CD4-positive, CD25-positive, alpha-beta regulatory T cell (primary cell): ENCODE measurements around the gene ABL2. TPM values are rescaled to one million over a fixed set of nuclear protein-coding genes. Genes with fewer than 3 reads are reported as not detected.

Experiments used
- ATAC-seq, 2 donors: fragments of 150-1000 bp; cut with Tn5 transposase; one replicate each; pipeline ENCODE4 v1.10.0; 2021; ENCODE audit warnings: low read depth in 2 of 2, moderate number of reproducible peaks in 2 of 2, moderate library complexity in 1 of 2
- DNase-seq, 3 donors: peaks; one replicate each; pipeline versions ENCODE4 v3.0.0 to v3.0.0-alpha.2; 2012 to 2022; ENCODE audit warnings: mixed read lengths in 1 of 3
- H3K27ac ChIP-seq: one replicate; pipeline ENCODE4 v1.7.0; 2013; ENCODE audit warnings: mild to moderate bottlenecking, low read length; ENCODE audit not compliant: insufficient read depth, poor library complexity, severe bottlenecking
- H3K27me3 ChIP-seq: one replicate; pipeline ENCODE4 v1.7.0; 2013; ENCODE audit warnings: low read length; ENCODE audit not compliant: control insufficient read depth, insufficient read depth
- H3K36me3 ChIP-seq: one replicate; pipeline ENCODE4 v1.7.0; 2013; ENCODE audit warnings: mild to moderate bottlenecking, low read length, moderate library complexity; ENCODE audit not compliant: control insufficient read depth, insufficient read depth
- H3K4me1 ChIP-seq: 2 replicates; pipeline ENCODE4 v1.7.0; 2013; ENCODE audit warnings: mild to moderate bottlenecking, low read length; ENCODE audit not compliant: insufficient read depth, control insufficient read depth, poor library complexity, severe bottlenecking
- H3K4me3 ChIP-seq: one replicate; pipeline ENCODE4 v1.7.0; 2013; ENCODE audit warnings: low read depth, mild to moderate bottlenecking, low read length, moderate library complexity
- H3K9me3 ChIP-seq, 2 experiments: 1 replicate in 1 of 2; 2 replicates in 1 of 2; pipeline ENCODE4 v1.7.0; 2013; ENCODE audit warnings: low read length in 2 of 2, mild to moderate bottlenecking in 1 of 2, moderate library complexity in 1 of 2; ENCODE audit not compliant: control insufficient read depth in 2 of 2
- H3K27ac Mint-ChIP-seq, 3 donors: one replicate each; pipeline ENCODE4 v1.8.0; 2020 to 2022; ENCODE audit warnings: mild to moderate bottlenecking in 3 of 3, mixed read lengths in 3 of 3, moderate library complexity in 2 of 3
- H3K27me3 Mint-ChIP-seq: one replicate; pipeline ENCODE4 v1.8.0; 2022; ENCODE audit warnings: mild to moderate bottlenecking, mixed read lengths
- H3K36me3 Mint-ChIP-seq: one replicate; pipeline ENCODE4 v1.8.0; 2020; ENCODE audit warnings: mixed read lengths
- H3K4me1 Mint-ChIP-seq, 4 donors: one replicate each; pipeline ENCODE4 v1.8.0; 2020 to 2022; ENCODE audit warnings: mixed read lengths in 4 of 4, mild to moderate bottlenecking in 1 of 4
- H3K4me3 Mint-ChIP-seq, 4 donors: one replicate each; pipeline ENCODE4 v1.8.0; 2020 to 2022; ENCODE audit warnings: mild to moderate bottlenecking in 4 of 4, mixed read lengths in 4 of 4, moderate library complexity in 3 of 4
- H3K9me3 Mint-ChIP-seq, 7 donors: one replicate each; pipeline ENCODE4 v1.8.0; 2020 to 2022; ENCODE audit warnings: mixed read lengths in 7 of 7, mild to moderate bottlenecking in 3 of 7, moderate library complexity in 2 of 7
- polyA plus RNA-seq, 4 donors: library from polyadenylated mRNA; unstranded; fragments of 300-500 nt; fragmentation: Illumina TruSeq; gene quantifications; one replicate each; pipeline ENCODE4 v1.2.3, GENCODE V29; 2021
- total RNA-seq: library from RNA; stranded (reverse); gene quantifications from one replicate; pipeline ENCODE4 v1.2.3, GENCODE V29; 2022

Gene ABL2
- total and polyA plus RNA-seq, 5 donors from 2014 or later, result 0.56 to 16.4 (median 1.1) TPM

- Mint-ChIP-seq H3K27me3 (no peaks in the 10 kb centered on the region), H3K9me3 (no peaks in the 10 kb centered on the region), H3K4me1 (peaks cover 3 to 10% (median 4%) of the 10 kb centered on the region in 4 donors), H3K4me3 (no peak overlapping the region), H3K36me3 (peaks cover 23% of the 10 kb centered on the region), H3K27ac (peak overlapping the region in 2 of 3 donors; percentile 26 to 42)
- Histone ChIP-seq H3K9me3 (no peaks in the 10 kb centered on the region), H3K4me3 (no peak overlapping the region), H3K4me1 (no peaks in the 10 kb centered on the region), H3K27ac (no peak overlapping the region), H3K36me3 (peaks cover 50% of the 10 kb centered on the region), H3K27me3 (no peaks in the 10 kb centered on the region)
- ATAC-seq (no peak), DNase-seq (no peak)
Measured at GRCh38 chr1:179089827-179090482, 139.5 kb downstream of the ABL2 start.

- DNase-seq (no peak), ATAC-seq (no peak)
- H3K36me3 ChIP-seq, result peaks cover 34% of the 10 kb centered on the region
- no peaks in the 10 kb centered on the region for H3K9me3 ChIP-seq
- H3K4me3 ChIP-seq, result no peak overlapping the region
- peaks cover 4 to 22% (median 14%) of the 10 kb centered on the region in 4 donors for H3K4me1 Mint-ChIP-seq
- no peaks in the 10 kb centered on the region for H3K27me3 ChIP-seq
- no peak overlapping the region for H3K27ac Mint-ChIP-seq
- H3K4me1 ChIP-seq, result peaks cover 6% of the 10 kb centered on the region
- no peaks in the 10 kb centered on the region for H3K9me3 Mint-ChIP-seq
- H3K27me3 Mint-ChIP-seq, result no peaks in the 10 kb centered on the region
- H3K4me3 Mint-ChIP-seq, result no peak overlapping the region
- peaks cover 9% of the 10 kb centered on the region for H3K36me3 Mint-ChIP-seq
- no peak overlapping the region for H3K27ac ChIP-seq
Measured at GRCh38 chr1:179087665-179088064, 141.8 kb downstream of the ABL2 start.

GRCh38 chr1:179083533-179083932, 145.9 kb downstream of the ABL2 start:
- Histone ChIP-seq H3K36me3 (peaks cover 9% of the 10 kb centered on the region), H3K27ac (peak overlapping the region; percentile 85), H3K9me3 (no peaks in the 10 kb centered on the region), H3K4me1 (peaks cover 25% of the 10 kb centered on the region), H3K27me3 (no peaks in the 10 kb centered on the region), H3K4me3 (peak overlapping the region; percentile 37)
- Mint-ChIP-seq H3K9me3 (no peaks in the 10 kb centered on the region), H3K27ac (peak overlapping the region; percentile 77 to 97 (median 84)), H3K36me3 (no peaks in the 10 kb centered on the region), H3K4me3 (peak overlapping the region; percentile 95 to 99 (median 96)), H3K27me3 (no peaks in the 10 kb centered on the region), H3K4me1 (peaks cover 20 to 37% (median 27%) of the 10 kb centered on the region in 4 donors)
- DNase-seq (peak in 2 of 3 donors; percentile 11 to 20), ATAC-seq (no peak)

GRCh38 chr1:179082999-179083335, 146.5 kb downstream of the ABL2 start:
- no peaks in the 10 kb centered on the region for H3K9me3 ChIP-seq
- peak overlapping the region; percentile 94 to 97 (median 97) for H3K27ac Mint-ChIP-seq
- H3K4me3 ChIP-seq, result peak overlapping the region; percentile 84
- DNase-seq (peak in 2 of 3 donors; percentile 13 to 41), ATAC-seq (no peak)
- peak overlapping the region; percentile 85 for H3K27ac ChIP-seq
- peaks cover 25% of the 10 kb centered on the region for H3K4me1 ChIP-seq
- H3K9me3 Mint-ChIP-seq, result no peaks in the 10 kb centered on the region
- H3K27me3 Mint-ChIP-seq, result no peaks in the 10 kb centered on the region
- peaks cover 6% of the 10 kb centered on the region for H3K36me3 ChIP-seq
- no peaks in the 10 kb centered on the region for H3K36me3 Mint-ChIP-seq
- peak overlapping the region; percentile 95 to 99 (median 96) for H3K4me3 Mint-ChIP-seq
- H3K27me3 ChIP-seq, result no peaks in the 10 kb centered on the region
- peaks cover 20 to 37% (median 27%) of the 10 kb centered on the region in 4 donors for H3K4me1 Mint-ChIP-seq

GRCh38 chr1:179082333-179082998, 147.0 kb downstream of the ABL2 start:
- Mint-ChIP-seq H3K27ac (peak overlapping the region; percentile 94 to 97 (median 97)), H3K36me3 (no peaks in the 10 kb centered on the region), H3K27me3 (no peaks in the 10 kb centered on the region), H3K9me3 (no peaks in the 10 kb centered on the region), H3K4me3 (peak overlapping the region; percentile 95 to 99 (median 96)), H3K4me1 (peaks cover 20 to 37% (median 27%) of the 10 kb centered on the region in 4 donors)
- peaks cover 25% of the 10 kb centered on the region for H3K4me1 ChIP-seq
- no peaks in the 10 kb centered on the region for H3K9me3 ChIP-seq
- DNase-seq (peak; percentile 25 to 35 (median 33)), ATAC-seq (peak; percentile 12 to 14)
- peak overlapping the region; percentile 92 for H3K4me3 ChIP-seq
- peaks cover 6% of the 10 kb centered on the region for H3K36me3 ChIP-seq
- H3K27ac ChIP-seq, result peak overlapping the region; percentile 85
- H3K27me3 ChIP-seq, result no peaks in the 10 kb centered on the region

GRCh38 chr1:179081687-179082332, 147.7 kb downstream of the ABL2 start, which contains the start of gene TOR3A:
TSS of gene TOR3A (plus strand) at chr1:179082070. CDS start at chr1:179082129, 59 bp downstream.
- peaks cover 19 to 35% (median 25%) of the 10 kb centered on the region in 4 donors for H3K4me1 Mint-ChIP-seq
- peak within 1 kb of the TSS; percentile 95 to 99 (median 96) for H3K4me3 Mint-ChIP-seq
- Histone ChIP-seq H3K4me3 (peak within 1 kb of the TSS; percentile 92), H3K9me3 (no peaks in the 10 kb centered on the region), H3K4me1 (peaks cover 25% of the 10 kb centered on the region), H3K27me3 (no peaks in the 10 kb centered on the region), H3K27ac (peak within 1 kb of the TSS; percentile 85), H3K36me3 (peaks cover 6% of the 10 kb centered on the region)
- H3K27me3 Mint-ChIP-seq, result no peaks in the 10 kb centered on the region
- peak within 1 kb of the TSS; percentile 94 to 97 (median 97) for H3K27ac Mint-ChIP-seq
- peak; percentile 75 to 79 for ATAC-seq
- peak; percentile 67 to 89 (median 72) for DNase-seq
- no peaks in the 10 kb centered on the region for H3K9me3 Mint-ChIP-seq
- H3K36me3 Mint-ChIP-seq, result no peaks in the 10 kb centered on the region

- ATAC-seq, result peak; percentile 21 to 38
- Mint-ChIP-seq H3K4me1 (peaks cover 15 to 32% (median 24%) of the 10 kb centered on the region in 4 donors), H3K36me3 (no peaks in the 10 kb centered on the region), H3K4me3 (peak overlapping the region; percentile 95 to 99 (median 96)), H3K9me3 (no peaks in the 10 kb centered on the region), H3K27me3 (no peaks in the 10 kb centered on the region), H3K27ac (peak overlapping the region; percentile 83 to 97 (median 89))
- Histone ChIP-seq H3K27me3 (no peaks in the 10 kb centered on the region), H3K36me3 (peaks cover 6% of the 10 kb centered on the region), H3K9me3 (no peaks in the 10 kb centered on the region), H3K27ac (peak overlapping the region; percentile 85), H3K4me3 (peak overlapping the region; percentile 92), H3K4me1 (peaks cover 25% of the 10 kb centered on the region)
- peak; percentile 34 to 55 (median 50) for DNase-seq
Measured at GRCh38 chr1:179080866-179081686, 148.4 kb downstream of the ABL2 start.
